Stimulated activated CD8-positive, alpha-beta memory T cell treated with anti-CD3 and anti-CD28 coated beads, Interleukin-15, amount 100 ng/mL, for 1 hour (primary cell): ENCODE data around the gene MYO15B.
A peak's percentile ranks its signal among the peaks of the same experiment; 100 is the strongest.

Source experiments
- DNase-seq: peaks from one replicate; pipeline ENCODE4 v3.0.0-alpha.2; 2020; ENCODE audit warnings: low read depth

Gene MYO15B

GRCh38 chr17:75666959-75667790, 79.6 kb downstream of the MYO15B start, which contains the start of the genes RECQL5 and SAP30BP:
Gene RECQL5, minus strand, starts transcription at chr17:75667154. Its CDS starts 597 bp downstream, at chr17:75666557.
Gene SAP30BP, plus strand, starts transcription at chr17:75667338. Its CDS starts 35 bp downstream, at chr17:75667373.
- peak; percentile 95 for DNase-seq

GRCh38 chr17:75667825-75668224, 80.2 kb downstream of the MYO15B start:
- DNase-seq = no peak

GRCh38 chr17:75668489-75668888, 80.9 kb downstream of the MYO15B start:
- DNase-seq = no peak

- no peak for DNase-seq
Observed at GRCh38 chr17:75670868-75671267, 83.3 kb downstream of the MYO15B start.

GRCh38 chr17:75672011-75672410, 84.4 kb downstream of the MYO15B start:
- DNase-seq = no peak

GRCh38 chr17:75673487-75673886, 85.9 kb downstream of the MYO15B start:
- no peak for DNase-seq
